Right forelimb (tissue), 1 donor: ENCODE results near the gene C5AR2.
"Not testable (repeated sequence)": the region's sequence is repeated elsewhere in the genome, so short reads cannot be mapped to it uniquely, and the experiment has no call there.

ENCODE experiments used
- DNase-seq: peaks from one replicate; pipeline ENCODE4 v3.0.0-alpha.2; 2018

Gene C5AR2

GRCh38 chr19:47331931-47332547 is at the start of gene C5AR2:
C5AR2 (plus strand) TSS chr19:47332175; CDS start chr19:47340800, 8,625 bp downstream.
- DNase-seq = peak; percentile 48

GRCh38 chr19:47283405-47284059 is 48.4 kb upstream of the C5AR2 start:
- no peak for DNase-seq

- no peak for DNase-seq
Measured at GRCh38 chr19:47284324-47284899, 47.6 kb upstream of the C5AR2 start.

GRCh38 chr19:47296036-47296435 is 35.9 kb upstream of the C5AR2 start:
- peak; percentile 65 for DNase-seq

GRCh38 chr19:47300867-47301266 is 31.1 kb upstream of the C5AR2 start:
- not testable (repeated sequence) for DNase-seq

- DNase-seq = no peak
Measured at GRCh38 chr19:47302249-47302648, 29.7 kb upstream of the C5AR2 start.

- DNase-seq = no peak
Measured at GRCh38 chr19:47303966-47304365, 28.0 kb upstream of the C5AR2 start.

- DNase-seq = peak; percentile 70
Measured at GRCh38 chr19:47305309-47305751, 26.6 kb upstream of the C5AR2 start.

GRCh38 chr19:47306303-47306702 is 25.7 kb upstream of the C5AR2 start:
- no peak for DNase-seq

GRCh38 chr19:47309038-47309437 is 22.9 kb upstream of the C5AR2 start:
- no peak for DNase-seq

- DNase-seq = no peak
Measured at GRCh38 chr19:47309608-47310007, 22.4 kb upstream of the C5AR2 start, which contains the start of gene C5AR1. C5AR1 (plus strand) TSS chr19:47309861; CDS start chr19:47309896, 35 bp downstream.

- no peak for DNase-seq
Measured at GRCh38 chr19:47310323-47310722, 21.7 kb upstream of the C5AR2 start.

GRCh38 chr19:47310819-47311218 is 21.2 kb upstream of the C5AR2 start:
- DNase-seq = no peak

GRCh38 chr19:47312366-47313006 is 19.5 kb upstream of the C5AR2 start:
- DNase-seq = no peak

GRCh38 chr19:47313754-47314295 is 18.1 kb upstream of the C5AR2 start:
- no peak for DNase-seq

GRCh38 chr19:47315125-47315821 is 16.7 kb upstream of the C5AR2 start:
- DNase-seq = no peak

GRCh38 chr19:47316513-47316912 is 15.5 kb upstream of the C5AR2 start:
- DNase-seq = no peak

GRCh38 chr19:47319923-47320871 is 11.8 kb upstream of the C5AR2 start:
- DNase-seq = no peak

GRCh38 chr19:47321630-47322029 is 10.3 kb upstream of the C5AR2 start:
- no peak for DNase-seq

- no peak for DNase-seq
Measured at GRCh38 chr19:47322058-47322457, 9.9 kb upstream of the C5AR2 start.

GRCh38 chr19:47323409-47323808 is 8.6 kb upstream of the C5AR2 start:
- no peak for DNase-seq

- DNase-seq = no peak
Measured at GRCh38 chr19:47323872-47324271, 8.1 kb upstream of the C5AR2 start.
